Type B pancreatic cell (in vitro differentiated cells): Measurements from ENCODE around the gene NEO1. TPM values are rescaled to one million over a fixed set of nuclear protein-coding genes. Genes with fewer than 3 reads are reported as not detected.
"Not testable (repeated sequence)": the region's sequence is repeated elsewhere in the genome, so short reads cannot be mapped to it uniquely, and the experiment has no call there.

Experiments used
- DNase-seq: peaks from one replicate; pipeline ENCODE4 v3.0.0; 2021; ENCODE audit warnings: mixed read lengths; ENCODE audit not compliant: unreplicated experiment; ENCODE audit errors: extremely low spot score
- H3K27ac Mint-ChIP-seq: 2 replicates; pipeline ENCODE4 v1.8.0; 2021; ENCODE audit warnings: mild to moderate bottlenecking, mixed read lengths
- H3K27me3 Mint-ChIP-seq: 2 replicates; pipeline ENCODE4 v1.8.0; 2021; ENCODE audit warnings: mixed read lengths
- H3K36me3 Mint-ChIP-seq: 2 replicates; pipeline ENCODE4 v1.8.0; 2021; ENCODE audit warnings: mixed read lengths
- H3K4me1 Mint-ChIP-seq: one replicate; pipeline ENCODE4 v1.8.0; 2021; ENCODE audit warnings: mixed read lengths; ENCODE audit not compliant: unreplicated experiment
- H3K4me3 Mint-ChIP-seq: 2 replicates; pipeline ENCODE4 v1.8.0; 2021; ENCODE audit warnings: mild to moderate bottlenecking, mixed read lengths
- H3K9me3 Mint-ChIP-seq: 2 replicates; pipeline ENCODE4 v1.8.0; 2021; ENCODE audit warnings: mixed read lengths
- total RNA-seq: library from RNA; stranded (reverse); gene quantifications from 2 replicates; pipeline ENCODE4 v1.2.1, GENCODE V29; 2021; ENCODE audit warnings: low replicate concordance
- TF ChIP-seq, protein P1 (sequence below): fragments of 200-600 bp; sonication (generic); conservative IDR thresholded peaks from 2 replicates; pipeline ENCODE4 v1.5.0; 2021; ENCODE audit warnings: antibody characterized with exemption, mild to moderate bottlenecking

The NEO1 gene
- total RNA-seq, 1 donor from 2014 or later = 94.7 TPM

DNA sequence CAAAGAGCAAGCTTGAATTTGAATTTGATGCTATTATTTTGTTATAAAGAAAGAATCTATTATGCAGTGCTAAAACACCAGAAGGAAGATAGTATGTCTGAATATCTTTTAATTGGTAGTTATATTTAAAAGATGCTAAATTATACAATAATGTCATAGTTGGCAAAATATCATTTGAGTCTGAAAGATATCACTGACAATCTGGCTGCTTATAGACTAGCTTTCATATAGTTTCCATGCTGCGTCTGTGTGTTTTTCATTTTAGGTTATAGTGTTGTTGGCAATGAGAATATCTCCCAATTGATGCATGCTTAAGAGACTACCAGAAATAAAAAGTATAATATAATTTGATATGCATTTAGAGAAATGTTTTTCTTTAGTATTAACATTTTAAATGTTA is 142.9 kb downstream of the NEO1 start:
- H3K4me1 Mint-ChIP-seq = no peaks in the 10 kb centered on the region
- H3K27ac Mint-ChIP-seq = no peak overlapping the region

DNA sequence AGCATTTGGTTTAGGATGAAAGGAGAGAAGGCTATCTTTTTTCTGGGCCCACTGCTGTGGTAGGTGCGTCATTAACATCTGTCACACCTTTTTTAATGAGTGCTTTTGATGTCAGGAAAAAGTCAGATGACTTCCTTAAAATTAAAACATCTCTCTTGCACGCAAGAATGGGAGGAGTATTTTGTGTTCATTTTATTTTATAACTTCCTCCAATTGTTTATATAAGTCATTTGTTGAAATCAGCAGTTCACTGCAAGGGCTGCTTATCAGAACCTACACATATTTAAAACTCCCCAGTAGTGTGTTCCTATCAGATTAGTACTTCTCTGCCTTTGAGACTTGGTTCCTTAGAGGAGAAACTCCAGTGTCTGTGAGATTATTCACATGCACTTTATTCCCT is 143.8 kb downstream of the NEO1 start:
- Mint-ChIP-seq H3K4me3 (no peak overlapping the region), H3K36me3 (peaks cover 10% of the 10 kb centered on the region), H3K4me1 (no peaks in the 10 kb centered on the region), H3K27ac (no peak overlapping the region), H3K27me3 (no peaks in the 10 kb centered on the region), H3K9me3 (no peaks in the 10 kb centered on the region)
- no peak for DNase-seq
- TF ChIP-seq, protein P1, sequence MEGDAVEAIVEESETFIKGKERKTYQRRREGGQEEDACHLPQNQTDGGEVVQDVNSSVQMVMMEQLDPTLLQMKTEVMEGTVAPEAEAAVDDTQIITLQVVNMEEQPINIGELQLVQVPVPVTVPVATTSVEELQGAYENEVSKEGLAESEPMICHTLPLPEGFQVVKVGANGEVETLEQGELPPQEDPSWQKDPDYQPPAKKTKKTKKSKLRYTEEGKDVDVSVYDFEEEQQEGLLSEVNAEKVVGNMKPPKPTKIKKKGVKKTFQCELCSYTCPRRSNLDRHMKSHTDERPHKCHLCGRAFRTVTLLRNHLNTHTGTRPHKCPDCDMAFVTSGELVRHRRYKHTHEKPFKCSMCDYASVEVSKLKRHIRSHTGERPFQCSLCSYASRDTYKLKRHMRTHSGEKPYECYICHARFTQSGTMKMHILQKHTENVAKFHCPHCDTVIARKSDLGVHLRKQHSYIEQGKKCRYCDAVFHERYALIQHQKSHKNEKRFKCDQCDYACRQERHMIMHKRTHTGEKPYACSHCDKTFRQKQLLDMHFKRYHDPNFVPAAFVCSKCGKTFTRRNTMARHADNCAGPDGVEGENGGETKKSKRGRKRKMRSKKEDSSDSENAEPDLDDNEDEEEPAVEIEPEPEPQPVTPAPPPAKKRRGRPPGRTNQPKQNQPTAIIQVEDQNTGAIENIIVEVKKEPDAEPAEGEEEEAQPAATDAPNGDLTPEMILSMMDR = no peak

More for the DNA sequence above, 142.9 kb downstream of the NEO1 start:
- H3K36me3 Mint-ChIP-seq = peaks cover 10% of the 10 kb centered on the region
- H3K4me3 Mint-ChIP-seq = no peak overlapping the region
- no peaks in the 10 kb centered on the region for H3K9me3 Mint-ChIP-seq
- no peaks in the 10 kb centered on the region for H3K27me3 Mint-ChIP-seq
- TF ChIP-seq, protein P1 = no peak
- no peak for DNase-seq

DNA sequence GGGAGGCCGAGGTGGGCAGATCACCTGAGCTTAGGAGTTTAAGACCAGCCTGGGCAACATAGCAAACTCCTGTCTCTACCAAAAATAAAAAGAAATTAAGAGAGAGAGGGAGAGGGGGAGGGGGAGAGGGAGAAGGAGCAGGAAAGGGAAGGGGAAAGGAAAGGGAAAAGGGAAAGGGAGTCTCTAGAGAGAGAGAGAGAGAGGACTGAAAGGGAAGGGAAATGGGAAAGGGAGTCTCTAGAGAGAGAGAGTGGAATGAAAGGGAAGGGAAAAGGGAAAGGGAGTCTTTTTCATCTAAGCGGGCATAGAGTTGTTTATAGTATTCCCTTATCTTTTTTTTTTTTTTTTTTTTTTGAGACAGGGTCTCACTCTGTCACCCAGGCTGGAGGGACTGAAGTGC is 148.1 kb downstream of the NEO1 start:
- Mint-ChIP-seq H3K4me3 (no peak overlapping the region), H3K27me3 (no peaks in the 10 kb centered on the region), H3K36me3 (peaks cover 19% of the 10 kb centered on the region), H3K4me1 (no peaks in the 10 kb centered on the region), H3K9me3 (peaks cover 5% of the 10 kb centered on the region), H3K27ac (no peak overlapping the region)
- DNase-seq = no peak
- TF ChIP-seq, protein P1 = no peak

- TF ChIP-seq, protein P1 = no peak
- Mint-ChIP-seq H3K9me3 (peaks cover 7% of the 10 kb centered on the region), H3K4me1 (no peaks in the 10 kb centered on the region), H3K27me3 (no peaks in the 10 kb centered on the region), H3K4me3 (no peak overlapping the region), H3K36me3 (peaks cover 31% of the 10 kb centered on the region), H3K27ac (no peak overlapping the region)
- no peak for DNase-seq
These were observed 158.4 kb downstream of the NEO1 start for GRCh38 chr15:73210630-73211029.

GRCh38 chr15:73212424-73212823 is 160.2 kb downstream of the NEO1 start:
- peaks cover 29% of the 10 kb centered on the region for H3K36me3 Mint-ChIP-seq
- TF ChIP-seq, protein P1 = no peak
- H3K4me1 Mint-ChIP-seq = no peaks in the 10 kb centered on the region
- no peak for DNase-seq
- H3K27me3 Mint-ChIP-seq = no peaks in the 10 kb centered on the region
- H3K9me3 Mint-ChIP-seq = peaks cover 7% of the 10 kb centered on the region
- H3K4me3 Mint-ChIP-seq = no peak overlapping the region
- no peak overlapping the region for H3K27ac Mint-ChIP-seq

DNA sequence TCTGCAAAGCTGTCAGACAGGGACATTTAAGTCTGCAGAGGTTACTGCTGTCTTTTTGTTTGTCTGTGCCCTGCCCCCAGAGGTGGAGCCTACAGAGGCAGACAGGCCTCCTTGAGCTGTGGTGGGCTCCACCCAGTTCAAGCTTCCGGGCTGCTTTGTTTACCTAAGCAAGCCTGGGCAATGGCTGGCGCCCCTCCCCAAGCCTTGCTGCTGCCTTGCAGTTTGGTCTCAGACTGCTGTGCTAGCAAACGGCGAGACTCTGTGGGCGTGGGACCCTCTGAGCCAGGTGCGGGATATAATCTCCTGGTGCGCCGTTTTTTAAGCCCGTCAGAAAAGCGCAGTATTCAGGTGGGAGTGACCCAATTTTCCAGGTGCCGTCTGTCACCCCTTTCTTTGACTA is 169.2 kb downstream of the NEO1 start:
- not testable (repeated sequence) for H3K27me3 Mint-ChIP-seq

More for the DNA sequence above, 169.2 kb downstream of the NEO1 start:
- not testable (repeated sequence) for H3K9me3 Mint-ChIP-seq, H3K4me1 Mint-ChIP-seq, DNase-seq, H3K27ac Mint-ChIP-seq, H3K4me3 Mint-ChIP-seq
- H3K36me3 Mint-ChIP-seq = peaks cover 24% of the 10 kb centered on the region
